ENCODE results near the gene XCL1. TPM values are rescaled to one million over a fixed set of nuclear protein-coding genes. Genes with fewer than 3 reads are reported as not detected.

Gene XCL1
- total RNA-seq, 1 donor from 2014 or later, result not detected

DNA sequence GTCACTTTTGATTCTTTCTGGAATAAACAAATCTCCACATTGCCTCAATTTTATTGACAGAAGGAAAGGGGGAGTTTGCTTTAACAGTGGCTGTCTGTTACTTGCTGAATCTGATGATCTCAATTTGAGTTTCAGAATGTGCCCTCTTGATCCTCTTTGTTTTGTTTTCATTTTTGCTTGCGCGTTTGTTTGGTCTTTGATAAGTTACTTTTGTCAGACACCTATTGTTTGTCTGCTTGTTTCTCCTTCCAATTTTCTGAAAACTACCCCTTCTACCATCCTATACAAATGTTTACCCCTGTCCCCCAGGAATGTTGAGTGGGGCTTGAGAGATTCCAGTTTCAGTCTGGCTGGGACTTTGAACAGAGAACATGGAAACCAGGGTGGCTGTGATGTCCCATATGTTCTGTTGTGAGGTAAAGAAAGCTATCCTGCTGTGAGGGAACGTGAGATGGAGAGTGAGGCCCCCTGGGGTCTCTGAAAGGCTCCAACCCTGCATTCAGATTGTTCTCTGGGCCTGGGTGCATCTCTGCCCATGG, 20.8 kb upstream of the XCL1 start:
- Histone ChIP-seq H3K27me3 (no peaks in the 10 kb centered on the region), H3K4me3 (no peak overlapping the region), H3K27ac (no peak overlapping the region), H3K36me3 (no peaks in the 10 kb centered on the region), H3K9me3 (no peaks in the 10 kb centered on the region), H3K4me1 (no peaks in the 10 kb centered on the region)
- no peak for DNase-seq (ENCODE audit: low spot score in 2 of 2)
- TF ChIP-seq, protein P1, sequence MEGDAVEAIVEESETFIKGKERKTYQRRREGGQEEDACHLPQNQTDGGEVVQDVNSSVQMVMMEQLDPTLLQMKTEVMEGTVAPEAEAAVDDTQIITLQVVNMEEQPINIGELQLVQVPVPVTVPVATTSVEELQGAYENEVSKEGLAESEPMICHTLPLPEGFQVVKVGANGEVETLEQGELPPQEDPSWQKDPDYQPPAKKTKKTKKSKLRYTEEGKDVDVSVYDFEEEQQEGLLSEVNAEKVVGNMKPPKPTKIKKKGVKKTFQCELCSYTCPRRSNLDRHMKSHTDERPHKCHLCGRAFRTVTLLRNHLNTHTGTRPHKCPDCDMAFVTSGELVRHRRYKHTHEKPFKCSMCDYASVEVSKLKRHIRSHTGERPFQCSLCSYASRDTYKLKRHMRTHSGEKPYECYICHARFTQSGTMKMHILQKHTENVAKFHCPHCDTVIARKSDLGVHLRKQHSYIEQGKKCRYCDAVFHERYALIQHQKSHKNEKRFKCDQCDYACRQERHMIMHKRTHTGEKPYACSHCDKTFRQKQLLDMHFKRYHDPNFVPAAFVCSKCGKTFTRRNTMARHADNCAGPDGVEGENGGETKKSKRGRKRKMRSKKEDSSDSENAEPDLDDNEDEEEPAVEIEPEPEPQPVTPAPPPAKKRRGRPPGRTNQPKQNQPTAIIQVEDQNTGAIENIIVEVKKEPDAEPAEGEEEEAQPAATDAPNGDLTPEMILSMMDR (IDR thresholded peaks at IDR 0.05), result no peak
- intact Hi-C loops (cut with DNase I), result no loop called here

GRCh38 chr1:168556647-168557046, 19.8 kb upstream of the XCL1 start:
- TF ChIP-seq, protein P1 (IDR thresholded peaks at IDR 0.05), result no peak
- DNase-seq (ENCODE audit: low spot score in 2 of 2), result no peak
- no peaks in the 10 kb centered on the region for H3K9me3 ChIP-seq

GRCh38 chr1:168560370-168560769, 16.0 kb upstream of the XCL1 start:
- Histone ChIP-seq H3K36me3 (no peaks in the 10 kb centered on the region), H3K9me3 (no peaks in the 10 kb centered on the region), H3K27me3 (no peaks in the 10 kb centered on the region), H3K4me1 (no peaks in the 10 kb centered on the region), H3K27ac (no peak overlapping the region), H3K4me3 (no peak overlapping the region)
- intact Hi-C loops (cut with DNase I), result no loop called here
- TF ChIP-seq, protein P1 (IDR thresholded peaks at IDR 0.05), result no peak
- no peak for DNase-seq (ENCODE audit: low spot score in 2 of 2)

More at GRCh38 chr1:168556647-168557046, 19.8 kb upstream of the XCL1 start:
- intact Hi-C loops (cut with DNase I), result no loop called here
- H3K4me3 ChIP-seq, result no peak overlapping the region
- H3K36me3 ChIP-seq, result no peaks in the 10 kb centered on the region
- H3K4me1 ChIP-seq, result no peaks in the 10 kb centered on the region
- H3K27me3 ChIP-seq, result no peaks in the 10 kb centered on the region
- no peak overlapping the region for H3K27ac ChIP-seq

GRCh38 chr1:168561989-168562388, 14.4 kb upstream of the XCL1 start:
- no peak for DNase-seq (ENCODE audit: low spot score in 2 of 2)
- TF ChIP-seq, protein P1 (IDR thresholded peaks at IDR 0.05), result no peak
- intact Hi-C loops (cut with DNase I), result no loop called here

GRCh38 chr1:168565825-168566224, 10.6 kb upstream of the XCL1 start:
- Histone ChIP-seq H3K4me3 (no peak overlapping the region), H3K27me3 (no peaks in the 10 kb centered on the region), H3K9me3 (no peaks in the 10 kb centered on the region), H3K27ac (no peak overlapping the region), H3K36me3 (no peaks in the 10 kb centered on the region), H3K4me1 (no peaks in the 10 kb centered on the region)
- intact Hi-C loops (cut with DNase I), result loop anchor here (5.0 kb wide), 1 partner anchor 124 kb away; no protein-coding TSS in a partner anchor
- TF ChIP-seq, protein P1 (IDR thresholded peaks at IDR 0.05), result no peak
- DNase-seq (ENCODE audit: low spot score in 2 of 2), result no peak

More at GRCh38 chr1:168561989-168562388, 14.4 kb upstream of the XCL1 start:
- Histone ChIP-seq H3K4me1 (no peaks in the 10 kb centered on the region), H3K9me3 (no peaks in the 10 kb centered on the region), H3K27ac (no peak overlapping the region), H3K36me3 (no peaks in the 10 kb centered on the region), H3K27me3 (no peaks in the 10 kb centered on the region), H3K4me3 (no peak overlapping the region)

DNA sequence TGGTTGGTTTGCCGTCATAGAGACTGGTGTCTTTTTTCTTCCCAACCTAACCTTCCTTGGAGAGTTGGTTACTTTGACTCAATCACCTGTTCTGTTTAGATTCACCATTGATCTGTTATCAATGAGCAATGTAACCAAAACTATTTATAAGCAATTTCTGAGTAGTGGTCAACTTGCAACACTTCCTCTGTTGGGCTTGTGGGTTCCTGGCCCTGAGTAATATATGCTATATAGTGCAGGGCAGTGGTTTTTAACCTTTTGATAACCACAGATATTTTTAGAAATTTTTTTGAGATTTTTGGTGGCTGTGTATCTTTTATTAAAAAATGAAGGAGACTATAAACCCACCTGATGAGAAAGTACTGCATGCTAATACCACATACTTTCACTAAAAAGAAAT, 9.4 kb upstream of the XCL1 start:
- H3K27me3 ChIP-seq, result no peaks in the 10 kb centered on the region
- DNase-seq (ENCODE audit: low spot score in 2 of 2), result no peak
- no peaks in the 10 kb centered on the region for H3K4me1 ChIP-seq
- H3K9me3 ChIP-seq, result no peaks in the 10 kb centered on the region
- H3K36me3 ChIP-seq, result no peaks in the 10 kb centered on the region
- H3K27ac ChIP-seq, result no peak overlapping the region
- intact Hi-C loops (cut with DNase I), result loop anchor here (5.0 kb wide), 1 partner anchor 125 kb away; no protein-coding TSS in a partner anchor
- H3K4me3 ChIP-seq, result no peak overlapping the region
- TF ChIP-seq, protein P1 (IDR thresholded peaks at IDR 0.05), result no peak

Measured in ascending aorta (tissue), 2 donors.